Hematopoietic multipotent progenitor cell treated with erythropoietin and hydrocortisone succinate and interleukin-3 and kit ligand, for 4 days (in vitro differentiated cells): ENCODE data around the gene TDRD12.
"Not testable (repeated sequence)": the region's sequence is repeated elsewhere in the genome, so short reads cannot be mapped to it uniquely, and the experiment has no call there.

Experiments used
- DNase-seq: peaks from one replicate; pipeline ENCODE4 v3.0.0-alpha.2; 2015

TDRD12 gene

DNA sequence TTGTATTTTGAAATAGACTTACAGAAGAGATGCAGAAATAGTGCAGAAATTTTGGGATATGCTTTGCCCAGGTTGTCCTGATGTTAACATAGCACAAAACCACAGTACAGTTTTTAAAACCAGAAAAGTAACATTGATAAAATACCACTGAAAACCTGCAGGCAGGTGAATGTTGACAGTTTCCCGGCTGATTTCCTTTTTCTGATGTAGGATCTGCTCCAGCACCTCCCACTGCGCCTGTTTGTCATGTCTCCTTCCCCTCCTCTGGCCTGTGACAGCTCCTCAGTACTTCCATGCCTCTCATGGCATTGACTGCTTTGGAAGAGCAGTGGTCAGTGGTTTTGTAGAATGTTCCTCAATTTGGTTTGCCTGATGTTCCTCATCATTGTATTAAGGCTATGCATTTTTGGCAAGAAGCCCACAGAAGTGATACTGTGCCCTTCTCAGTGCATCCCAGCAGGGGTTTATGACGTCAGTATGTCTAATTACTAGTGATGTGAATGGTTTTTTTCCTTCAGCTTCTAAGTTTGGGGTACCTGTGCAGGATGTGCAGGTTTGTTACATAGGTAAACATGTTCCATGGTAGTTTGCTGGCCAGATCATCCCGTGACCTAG lies 31.0 kb downstream of the TDRD12 start:
- DNase-seq: peak; percentile 71

DNA sequence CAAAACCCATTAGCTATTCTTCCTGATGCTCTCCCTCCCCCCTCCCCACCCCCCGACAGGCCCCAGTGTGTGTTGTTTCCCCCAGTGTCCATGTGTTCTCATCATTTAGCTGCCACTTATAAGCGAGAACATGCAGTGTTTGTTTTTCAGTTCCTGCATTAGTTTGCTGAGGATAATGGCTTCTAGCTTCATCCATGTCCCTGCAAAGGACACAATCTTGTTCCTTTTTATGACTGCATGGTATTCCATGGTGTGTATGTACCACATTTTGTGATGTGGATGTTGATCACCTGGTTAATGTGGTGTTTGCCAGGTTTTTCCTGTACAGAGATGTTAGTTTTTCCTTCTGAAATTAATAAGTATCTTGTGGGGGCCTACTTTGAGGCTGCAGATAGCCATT lies 31.5 kb downstream of the TDRD12 start:
- DNase-seq: no peak

DNA sequence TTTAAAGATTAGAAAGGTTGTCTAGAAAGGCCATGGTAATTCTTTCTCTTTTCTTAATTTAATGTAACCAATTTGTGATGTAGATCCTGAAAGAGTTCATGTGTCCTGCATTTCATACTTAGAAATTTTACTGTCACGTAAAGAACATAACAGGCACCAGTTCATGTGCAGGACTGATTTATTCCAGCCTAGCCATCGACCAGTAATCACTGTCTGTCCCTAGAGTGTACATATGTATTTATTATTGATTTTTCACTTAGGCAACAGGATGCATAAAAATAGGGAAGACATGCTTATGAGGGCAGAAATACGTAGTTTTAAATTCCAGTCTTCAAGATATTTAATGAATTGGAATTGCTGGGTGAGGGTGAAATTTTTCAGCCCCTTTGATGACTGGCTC lies 37.6 kb downstream of the TDRD12 start:
- DNase-seq: no peak

DNA sequence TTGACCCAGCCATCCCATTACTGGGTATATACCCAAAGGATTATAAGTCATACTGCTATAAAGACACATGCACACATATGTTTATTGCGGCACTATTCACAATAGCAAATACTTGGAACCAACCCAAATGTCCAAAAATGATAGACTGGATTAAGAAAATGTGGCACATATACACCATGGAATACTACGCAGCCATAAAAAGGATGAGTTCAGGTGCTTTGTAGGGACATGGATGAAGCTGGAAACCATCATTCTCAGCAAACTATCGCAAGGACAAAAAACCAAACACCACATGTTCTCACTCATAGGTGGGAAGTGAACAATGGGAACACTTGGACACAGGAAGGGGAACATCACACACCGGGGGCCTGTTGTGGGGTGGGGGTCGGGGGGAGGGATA lies 45.8 kb downstream of the TDRD12 start:
- not testable (repeated sequence) for DNase-seq

DNA sequence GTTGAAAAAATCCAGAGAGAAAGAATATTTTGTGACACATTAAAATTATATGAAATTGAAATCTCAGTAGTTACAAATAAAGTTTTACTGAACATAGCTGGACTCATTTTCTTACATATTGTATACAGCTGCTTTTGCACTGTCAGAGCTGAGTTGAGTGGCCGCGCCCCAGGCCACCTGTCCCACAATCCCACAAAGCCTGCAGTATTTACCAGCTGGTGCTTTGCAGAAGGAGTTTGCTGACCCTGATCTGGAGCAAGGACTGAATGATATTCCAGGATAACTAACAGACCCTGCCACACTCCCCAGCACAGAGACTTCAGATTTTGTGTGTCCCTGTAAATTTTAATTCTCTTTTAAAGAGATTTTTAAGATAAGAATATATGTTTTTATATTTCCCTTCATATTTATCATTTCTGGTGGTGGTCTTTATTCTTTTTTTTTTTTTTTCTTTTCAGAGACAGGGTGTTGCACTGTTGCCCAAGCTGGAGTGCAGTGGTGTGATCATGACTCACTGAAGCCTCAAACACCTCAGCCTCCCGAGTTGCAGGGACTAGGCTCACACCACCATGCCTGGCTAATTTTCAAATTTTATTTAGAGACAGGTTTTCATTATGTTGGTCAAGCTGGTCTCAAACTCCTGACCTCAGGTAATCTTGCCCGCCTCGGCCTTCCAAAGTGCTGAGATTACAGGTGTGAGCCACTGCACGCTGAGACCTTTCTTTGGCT lies 48.5 kb downstream of the TDRD12 start:
- DNase-seq: no peak

DNA sequence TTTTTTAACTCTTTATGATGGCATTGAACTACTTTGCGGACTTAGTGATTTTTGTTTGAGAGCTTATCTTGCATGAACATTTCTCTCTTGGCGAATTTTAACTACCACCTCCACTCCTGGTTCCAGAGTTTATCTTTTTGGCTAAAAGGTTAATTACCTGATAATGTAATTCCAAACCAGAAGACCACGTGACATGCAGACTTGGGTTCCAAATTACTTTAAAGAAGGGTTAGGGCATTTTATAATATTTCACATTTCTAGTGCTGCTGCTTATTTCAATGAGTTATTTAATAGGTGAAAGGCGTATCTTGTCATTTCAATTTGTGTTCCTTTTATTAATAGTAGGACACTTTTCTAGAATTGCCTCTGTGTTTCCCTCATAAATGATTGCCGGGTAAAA lies 52.0 kb downstream of the TDRD12 start:
- DNase-seq: no peak

DNA sequence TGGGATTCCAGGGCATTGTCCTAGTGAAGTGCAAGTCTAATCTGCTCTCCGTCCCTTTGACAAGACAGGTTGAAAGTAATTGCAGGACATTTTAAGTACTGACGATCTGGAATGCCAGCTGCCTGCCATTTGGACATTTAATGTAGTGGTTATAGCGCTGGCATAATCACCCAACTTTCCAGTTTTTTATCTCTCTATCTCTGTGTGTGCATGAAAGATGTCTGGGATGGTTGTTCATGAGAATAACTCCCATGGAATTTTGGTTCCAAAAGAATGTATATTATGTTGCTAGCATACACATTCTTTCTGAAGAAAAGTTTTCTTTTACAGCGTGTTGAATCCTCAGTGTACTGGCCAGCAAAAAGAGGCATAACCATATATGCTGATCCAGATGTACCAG lies 53.6 kb downstream of the TDRD12 start:
- no peak for DNase-seq

DNA sequence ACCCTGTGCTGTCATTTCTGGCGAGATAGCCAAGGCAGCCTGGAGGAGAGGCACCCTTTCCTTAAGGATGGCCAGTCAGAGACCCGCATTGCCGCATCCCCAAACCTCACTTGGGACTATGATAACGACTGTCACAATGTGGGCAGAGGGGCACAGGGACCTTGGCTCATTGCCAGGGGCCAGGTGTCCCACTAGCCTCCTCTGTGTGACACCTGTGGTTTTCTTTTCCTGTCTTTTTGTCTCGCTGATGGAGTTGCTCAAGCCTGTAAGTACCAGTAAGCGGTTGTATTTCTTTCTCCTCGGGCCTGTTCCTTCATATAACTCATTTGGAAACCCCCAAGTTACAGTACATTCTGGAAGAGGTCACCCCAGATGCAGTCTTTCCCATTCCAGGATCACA lies 59.5 kb downstream of the TDRD12 start:
- no peak for DNase-seq

DNA sequence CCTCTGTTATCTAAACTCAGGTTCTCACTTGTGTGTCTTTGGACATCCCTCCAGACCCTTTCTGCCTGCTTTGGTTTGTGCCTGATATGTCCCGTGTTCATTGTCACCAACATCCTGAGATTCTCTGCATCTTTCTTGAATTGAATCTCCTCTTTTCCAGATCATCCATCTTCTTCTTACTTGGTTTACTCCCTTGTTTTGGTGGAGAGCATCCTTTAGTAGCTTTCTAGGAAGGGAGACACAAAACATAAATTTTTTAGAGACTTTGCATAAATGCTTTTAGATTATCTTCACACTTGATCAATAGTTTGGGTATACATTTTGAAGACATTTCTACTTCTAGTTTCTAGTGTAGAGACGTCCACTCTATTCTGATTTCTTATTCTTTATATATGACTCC lies 61.7 kb downstream of the TDRD12 start:
- DNase-seq: no peak

DNA sequence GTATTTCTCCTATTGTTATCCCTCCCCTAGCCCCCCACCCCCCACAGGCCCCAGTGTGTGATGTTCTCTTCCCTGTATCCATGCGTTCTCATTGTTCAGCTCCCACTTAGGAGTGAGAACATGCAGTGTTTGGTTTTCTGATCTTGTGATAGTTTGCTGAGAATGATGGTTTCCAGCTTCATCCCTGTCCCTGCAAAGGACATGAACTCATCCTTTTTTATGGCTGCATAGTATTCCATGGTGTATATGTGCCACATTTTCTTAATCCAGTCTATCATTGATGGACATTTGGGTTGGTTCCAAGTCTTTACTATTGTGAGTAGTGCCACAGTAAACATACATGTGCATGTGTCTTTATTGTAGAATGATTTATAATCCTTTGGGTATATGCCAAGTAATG lies 62.5 kb downstream of the TDRD12 start:
- DNase-seq: not testable (repeated sequence)

DNA sequence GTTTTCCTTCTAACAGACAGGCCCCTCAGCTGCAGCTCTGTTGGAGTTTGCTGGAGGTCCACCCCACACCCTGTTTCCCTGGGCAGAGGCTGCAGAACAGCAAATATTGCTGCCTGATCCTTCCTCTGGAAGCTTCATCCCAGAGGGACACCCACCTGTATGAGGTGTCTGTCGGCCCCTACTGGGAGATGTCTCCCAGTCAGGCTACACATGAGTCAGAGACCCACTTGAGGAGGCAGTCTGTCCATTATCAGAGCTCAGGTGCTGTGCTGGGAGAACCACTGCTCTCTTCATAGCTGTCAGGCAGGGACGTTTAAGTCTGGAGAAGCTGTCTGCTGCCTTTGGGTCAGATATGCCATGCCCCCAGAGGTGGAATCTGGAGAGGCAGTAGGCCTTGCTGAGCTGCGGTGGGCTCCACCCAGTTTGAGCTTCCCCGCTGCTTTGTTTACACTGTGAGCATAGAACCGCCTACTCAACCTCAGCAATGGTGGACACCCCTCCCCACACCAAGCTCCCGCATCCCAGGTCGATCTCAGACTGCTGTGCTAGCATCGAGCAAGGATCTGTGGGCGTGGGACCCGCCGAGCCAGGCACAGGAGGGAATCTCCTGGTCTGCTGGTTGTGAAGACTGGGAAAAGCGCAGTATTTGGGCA lies 67.7 kb downstream of the TDRD12 start:
- DNase-seq: not testable (repeated sequence)

DNA sequence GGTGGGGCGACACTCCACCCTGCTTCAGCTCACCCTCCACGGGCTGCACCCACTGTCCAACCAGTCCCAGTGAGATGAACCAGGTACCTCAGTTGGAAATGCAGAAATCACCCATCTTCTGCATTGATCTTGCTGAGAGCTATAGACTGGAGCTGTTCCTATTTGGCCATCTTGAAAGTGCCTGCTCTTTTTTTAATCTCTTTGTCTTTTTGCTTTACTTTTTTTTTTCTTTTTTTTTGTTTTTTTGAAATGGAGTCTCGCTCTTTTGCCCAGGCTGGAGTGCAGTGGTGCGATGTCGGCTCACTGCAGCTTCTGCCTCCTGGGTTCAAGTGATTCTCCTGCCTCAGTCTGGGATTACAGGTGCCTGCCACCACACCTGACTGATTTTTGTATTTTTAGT lies 68.3 kb downstream of the TDRD12 start:
- not testable (repeated sequence) for DNase-seq

DNA sequence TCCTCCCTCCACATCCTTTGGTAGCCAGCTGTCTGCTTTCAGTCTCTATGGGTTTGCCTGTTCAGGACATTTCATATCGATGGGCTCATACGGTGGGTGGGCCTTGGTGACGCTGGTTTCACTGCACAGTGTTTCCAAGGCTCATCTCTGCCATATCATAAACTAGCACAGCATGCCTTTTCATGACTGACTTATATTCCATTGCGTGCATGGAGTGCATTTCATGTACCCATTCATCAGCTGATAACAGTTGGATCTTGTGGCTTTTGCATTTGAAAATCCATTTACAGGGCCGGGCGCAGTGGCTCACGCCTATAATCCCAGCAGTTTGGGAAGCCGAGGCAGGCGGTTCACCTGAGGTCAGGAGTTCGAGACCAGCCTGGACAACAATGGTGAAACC lies 69.9 kb downstream of the TDRD12 start:
- DNase-seq: no peak

DNA sequence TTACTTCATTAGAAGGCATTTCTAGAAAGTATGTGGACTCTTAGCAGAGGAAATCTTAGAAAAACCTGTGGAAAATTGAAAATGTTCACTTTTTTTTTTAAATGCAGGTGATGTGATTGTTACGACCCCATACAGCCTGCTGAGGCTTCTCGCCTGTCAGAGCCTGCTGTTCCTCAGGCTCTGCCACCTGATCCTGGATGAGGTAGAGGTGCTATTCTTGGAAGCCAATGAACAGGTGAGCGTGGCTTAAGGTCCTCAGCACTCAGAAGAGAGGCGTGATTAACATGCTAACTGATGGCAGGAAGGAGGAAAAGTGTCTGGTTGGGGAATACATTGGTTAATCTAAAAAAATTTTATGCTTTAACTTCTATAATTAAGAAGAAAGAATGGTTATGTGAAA lies 78.6 kb downstream of the TDRD12 start:
- DNase-seq: no peak

DNA sequence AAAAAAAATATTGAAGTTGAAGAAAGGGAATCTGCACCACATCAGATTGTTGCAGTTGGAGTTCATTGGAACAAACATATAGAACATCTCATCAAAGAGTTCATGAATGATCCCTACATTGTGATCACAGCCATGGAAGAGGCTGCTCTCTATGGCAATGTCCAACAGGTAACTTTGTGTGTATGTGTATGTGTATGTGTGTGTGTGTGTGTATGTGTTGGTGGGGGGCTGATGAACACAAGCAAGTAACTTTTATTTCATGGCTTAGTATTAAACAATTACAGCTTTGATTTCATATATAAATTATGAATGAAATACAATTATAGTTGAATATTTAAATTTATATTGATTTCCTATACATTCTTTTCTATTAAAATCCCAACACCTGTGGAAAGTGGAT lies 80.6 kb downstream of the TDRD12 start:
- no peak for DNase-seq

DNA sequence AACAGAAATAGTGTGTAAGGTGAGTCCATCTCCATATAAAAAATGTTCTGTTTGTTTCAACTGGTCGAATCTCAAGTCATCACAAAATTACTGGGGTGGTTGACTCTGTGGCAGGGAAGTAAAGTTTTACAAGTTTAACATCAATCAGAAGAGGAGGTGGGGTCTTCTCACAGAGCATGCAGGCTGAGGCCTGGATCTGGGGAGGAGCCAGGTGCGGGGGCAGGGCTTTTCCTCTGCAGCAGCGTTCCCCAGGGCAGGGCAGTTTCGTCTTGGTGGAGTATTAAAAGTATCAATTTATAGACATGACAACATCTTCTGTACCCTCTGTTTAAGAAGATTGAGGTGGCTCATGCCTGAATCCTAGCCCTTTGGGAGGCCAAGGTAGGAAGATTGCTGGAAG lies 81.2 kb downstream of the TDRD12 start:
- DNase-seq: no peak

DNA sequence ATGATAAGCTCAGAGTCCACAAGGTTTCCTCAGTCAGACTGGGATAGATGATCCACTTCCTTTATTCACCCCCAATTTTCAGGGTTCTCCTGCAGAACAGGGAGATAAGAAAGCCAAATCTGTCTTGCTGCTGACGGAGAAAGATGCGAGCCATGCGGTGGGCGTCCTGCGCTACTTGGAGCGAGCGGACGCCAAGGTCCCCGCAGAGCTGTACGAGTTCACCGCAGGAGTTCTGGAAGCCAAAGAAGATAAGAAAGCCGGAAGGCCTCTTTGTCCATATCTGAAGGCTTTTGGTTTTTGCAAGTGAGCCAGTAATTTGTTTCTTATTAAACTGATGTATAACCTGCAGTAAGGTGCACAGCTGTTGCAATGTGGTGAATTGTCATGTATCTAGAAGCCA lies 83.3 kb downstream of the TDRD12 start:
- DNase-seq: no peak

DNA sequence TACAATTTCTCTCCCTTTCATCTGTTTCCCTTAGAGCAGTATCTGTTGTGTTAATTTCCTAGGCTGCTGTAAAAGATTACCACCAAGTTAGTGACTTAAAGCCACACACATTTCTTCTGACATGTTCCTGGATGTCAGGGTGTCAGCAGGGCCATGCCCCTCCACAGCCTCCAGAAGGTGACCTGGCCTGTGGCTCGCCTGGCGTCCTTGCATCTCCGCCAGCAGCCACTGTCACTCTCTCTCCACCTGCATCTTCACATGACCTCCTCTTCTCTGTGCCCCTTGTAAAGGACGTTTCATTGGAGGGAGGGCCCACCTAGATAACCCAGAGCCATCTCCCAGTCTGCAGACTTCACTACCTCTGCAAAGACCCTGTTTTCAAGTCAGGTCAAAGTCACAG lies 88.7 kb downstream of the TDRD12 start:
- no peak for DNase-seq

DNA sequence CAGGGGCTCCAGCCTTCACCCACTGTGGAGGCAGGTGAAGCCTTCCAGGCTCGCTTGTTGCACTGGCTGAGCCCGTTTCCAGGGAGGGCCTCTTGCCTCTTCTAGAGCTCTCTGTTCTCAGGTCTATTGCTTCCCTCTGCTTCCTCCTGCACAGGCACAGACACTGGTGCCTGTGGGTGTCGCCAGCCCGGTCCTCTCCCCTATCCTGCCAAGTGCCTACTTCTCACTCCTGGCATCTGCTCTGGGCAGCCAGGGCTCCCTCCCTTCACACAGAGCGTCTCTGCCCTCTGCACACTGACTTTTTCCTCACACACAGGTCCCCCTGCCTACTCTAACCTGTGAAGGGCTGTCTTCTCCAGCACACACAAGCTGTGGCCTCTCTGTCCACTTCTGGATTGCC lies 89.7 kb downstream of the TDRD12 start:
- no peak for DNase-seq

DNA sequence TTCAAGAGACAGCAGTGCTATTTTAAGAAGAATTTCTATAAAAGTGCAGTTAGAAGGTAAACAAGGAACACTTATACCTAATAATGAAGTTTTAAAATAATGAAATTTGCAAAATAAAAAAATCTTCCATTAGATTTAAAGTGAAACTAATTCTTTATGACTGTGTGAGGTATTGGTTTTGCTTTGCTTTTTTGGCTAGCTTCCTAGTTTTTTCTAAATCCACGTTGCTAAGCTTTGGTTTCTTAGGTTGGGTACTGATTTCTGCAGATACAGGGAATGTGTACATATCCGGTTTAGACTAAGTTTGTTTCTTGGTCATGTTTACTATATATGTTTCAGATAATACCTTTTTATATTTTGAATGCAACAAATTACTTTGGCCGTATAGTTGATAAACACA lies 90.2 kb downstream of the TDRD12 start:
- DNase-seq: no peak

DNA sequence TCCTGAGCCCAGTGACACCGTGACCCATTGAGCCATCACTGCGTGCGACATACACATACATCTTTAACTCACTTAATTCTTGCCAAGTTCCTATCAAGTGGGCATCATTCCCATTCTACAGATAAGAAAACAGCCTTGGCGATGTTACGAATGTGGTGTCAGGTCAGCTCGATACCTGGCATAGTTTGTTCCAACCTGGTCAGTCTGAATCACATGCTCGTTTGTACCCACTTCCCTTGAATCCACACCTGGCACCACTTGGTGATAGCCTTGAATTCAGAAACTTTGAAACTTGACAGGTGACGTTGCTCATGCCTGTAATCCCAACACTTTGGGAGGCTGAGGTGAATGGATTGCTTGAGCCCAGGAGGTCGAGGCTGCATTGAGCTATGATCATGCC lies 90.9 kb downstream of the TDRD12 start:
- DNase-seq: no peak

DNA sequence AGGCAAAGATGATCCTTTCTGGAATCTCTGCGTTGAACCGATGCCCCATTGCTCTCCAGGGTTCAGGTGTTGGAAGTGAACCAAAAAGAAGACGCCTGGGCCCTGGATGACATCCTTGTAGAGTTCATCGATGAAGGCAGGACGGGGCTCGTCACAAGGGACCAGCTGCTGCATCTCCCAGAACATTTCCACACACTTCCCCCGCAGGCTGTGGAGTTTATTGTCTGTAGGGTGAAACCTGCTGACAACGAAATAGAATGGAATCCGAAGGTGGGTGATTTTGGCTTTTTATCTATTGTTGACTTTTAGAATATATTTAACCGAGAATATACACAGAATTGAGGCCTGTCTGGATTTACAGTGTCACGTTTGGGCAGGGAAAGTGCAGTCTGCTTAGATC lies 91.6 kb downstream of the TDRD12 start:
- DNase-seq: no peak

DNA sequence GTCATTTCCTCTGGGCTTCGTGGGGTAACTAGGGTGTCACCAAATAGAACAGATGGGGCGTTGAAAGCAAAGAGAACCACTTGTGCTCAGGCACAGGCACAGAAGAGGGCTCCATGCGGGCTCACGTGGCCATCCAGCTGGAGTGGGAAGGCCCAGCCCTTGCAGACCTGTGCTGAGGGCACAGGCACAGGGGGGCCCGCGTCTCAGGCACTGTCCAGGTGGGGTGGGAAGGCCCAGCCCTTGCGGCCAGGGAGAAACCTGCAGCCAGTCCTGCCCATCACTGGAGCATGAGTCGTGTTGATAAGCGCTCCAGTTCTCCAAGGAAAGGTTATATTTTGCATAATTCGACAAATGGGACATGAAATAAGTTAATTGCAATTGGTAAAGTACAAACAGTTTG lies 92.5 kb downstream of the TDRD12 start:
- DNase-seq: no peak

DNA sequence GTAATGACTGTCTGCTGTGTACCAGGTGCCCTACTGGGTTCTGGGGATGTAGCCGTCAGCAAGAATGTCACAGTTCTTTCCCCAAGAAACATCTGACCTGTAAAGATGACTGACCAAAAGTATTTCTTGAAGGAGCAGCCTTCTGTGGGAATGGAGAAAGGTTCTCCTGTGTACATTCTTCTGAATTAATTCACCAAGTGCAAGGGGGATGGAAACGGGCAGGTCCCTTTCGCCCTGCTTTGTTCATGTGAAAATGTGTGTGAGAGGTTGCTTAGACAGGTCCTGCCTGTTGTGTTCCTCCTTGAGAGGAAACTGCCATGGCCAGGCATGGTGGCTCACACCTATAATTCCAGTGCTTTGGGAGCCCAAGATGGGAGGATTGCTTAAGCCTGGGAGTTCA lies 93.0 kb downstream of the TDRD12 start:
- no peak for DNase-seq
